ENCODE results near the gene EMC7.

DNA sequence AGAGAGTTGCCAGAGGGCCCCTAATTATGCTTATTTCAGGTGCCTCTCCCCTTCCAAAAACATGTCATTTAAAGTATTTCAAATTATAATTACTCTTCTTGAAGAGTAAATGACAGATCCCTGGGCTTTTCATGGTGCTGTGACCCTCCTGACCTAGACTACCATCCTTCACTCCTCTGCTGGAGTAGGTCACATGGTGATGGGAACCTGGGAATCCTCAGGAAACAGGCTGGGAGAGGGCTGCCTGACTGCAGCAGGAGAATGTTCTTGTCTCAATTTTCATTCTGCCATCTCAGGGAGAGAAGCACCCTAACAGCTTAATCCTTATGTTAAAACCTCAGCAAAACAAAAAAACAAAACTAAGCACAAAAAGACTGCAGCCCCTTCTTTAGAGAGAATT lies 24.9 kb upstream of the EMC7 start:
- TF ChIP-seq TAF1 (IDR thresholded peaks at IDR 0.05; ENCODE audit: low read depth, low read length) (no peak), POLR2A (IDR thresholded peaks at IDR 0.05; ENCODE audit: low read depth, low read length) (no peak), POLR2AphosphoS5 (IDR thresholded peaks at IDR 0.05; ENCODE audit: low read depth, low read length) (no peak)

Measured in GM12891 (cell line).